ENCODE data around the gene KCTD2.
"Not testable (repeated sequence)": the region's sequence is repeated elsewhere in the genome, so short reads cannot be mapped to it uniquely, and the experiment has no call there.

Gene KCTD2

DNA sequence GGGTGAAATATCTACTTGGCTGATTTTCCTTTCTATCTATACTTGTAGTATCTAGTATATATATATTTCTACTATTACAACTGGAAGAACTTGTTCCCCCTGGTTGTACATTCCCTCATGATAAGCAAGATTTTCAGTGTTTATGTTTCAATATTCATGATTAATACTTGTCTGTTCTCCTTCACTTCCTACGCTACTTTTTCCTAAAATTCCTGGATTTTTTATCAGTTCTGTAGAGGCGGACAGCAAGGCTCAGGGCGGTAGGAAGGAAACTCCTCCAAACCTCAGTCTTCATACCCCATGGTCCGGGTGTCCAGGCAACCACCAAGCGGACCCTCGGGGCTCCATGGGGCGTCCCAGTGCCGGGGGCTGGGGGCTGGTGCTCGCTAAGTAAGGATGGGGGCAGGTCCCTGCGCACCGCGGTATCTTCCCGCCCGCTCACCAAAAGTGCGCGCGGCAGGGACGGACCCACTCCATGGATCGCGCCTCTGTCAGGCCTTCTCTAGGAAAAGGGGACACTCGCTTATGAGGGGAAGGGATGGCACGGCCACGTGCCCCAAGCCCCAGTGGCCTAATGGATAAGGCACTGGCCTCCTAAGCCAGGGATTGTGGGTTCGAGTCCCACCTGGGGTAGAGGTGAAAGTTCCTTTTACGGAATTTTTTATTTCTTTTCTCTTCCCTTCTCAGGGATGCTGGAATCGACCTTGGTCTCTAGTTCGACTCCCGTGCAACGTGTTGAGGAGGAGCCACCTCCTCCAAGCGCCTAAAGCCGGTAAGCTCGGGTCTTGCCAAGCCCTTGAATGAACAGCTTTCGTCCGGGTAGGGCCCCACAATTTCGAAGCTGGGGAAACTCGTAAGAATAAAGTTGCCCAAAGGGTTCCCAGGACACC is 13.4 kb upstream of the KCTD2 start:
- H3K4me3 ChIP-seq (ENCODE audit: low read length): peak overlapping the region; percentile 83
- peak; percentile 51 for DNase-seq (ENCODE audit: low read depth)

GRCh38 chr17:75034236-75034908 is 12.7 kb upstream of the KCTD2 start:
- TF ChIP-seq, protein P1, sequence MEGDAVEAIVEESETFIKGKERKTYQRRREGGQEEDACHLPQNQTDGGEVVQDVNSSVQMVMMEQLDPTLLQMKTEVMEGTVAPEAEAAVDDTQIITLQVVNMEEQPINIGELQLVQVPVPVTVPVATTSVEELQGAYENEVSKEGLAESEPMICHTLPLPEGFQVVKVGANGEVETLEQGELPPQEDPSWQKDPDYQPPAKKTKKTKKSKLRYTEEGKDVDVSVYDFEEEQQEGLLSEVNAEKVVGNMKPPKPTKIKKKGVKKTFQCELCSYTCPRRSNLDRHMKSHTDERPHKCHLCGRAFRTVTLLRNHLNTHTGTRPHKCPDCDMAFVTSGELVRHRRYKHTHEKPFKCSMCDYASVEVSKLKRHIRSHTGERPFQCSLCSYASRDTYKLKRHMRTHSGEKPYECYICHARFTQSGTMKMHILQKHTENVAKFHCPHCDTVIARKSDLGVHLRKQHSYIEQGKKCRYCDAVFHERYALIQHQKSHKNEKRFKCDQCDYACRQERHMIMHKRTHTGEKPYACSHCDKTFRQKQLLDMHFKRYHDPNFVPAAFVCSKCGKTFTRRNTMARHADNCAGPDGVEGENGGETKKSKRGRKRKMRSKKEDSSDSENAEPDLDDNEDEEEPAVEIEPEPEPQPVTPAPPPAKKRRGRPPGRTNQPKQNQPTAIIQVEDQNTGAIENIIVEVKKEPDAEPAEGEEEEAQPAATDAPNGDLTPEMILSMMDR (conservative IDR thresholded peaks at IDR 0.05; ENCODE audit: low read depth, low read length): peak; percentile 36
- H3K4me3 ChIP-seq (ENCODE audit: low read length): peak overlapping the region; percentile 83
- peak; percentile 60 for DNase-seq (ENCODE audit: low read depth)

More for the DNA sequence above, 13.4 kb upstream of the KCTD2 start:
- TF ChIP-seq, protein P1 (conservative IDR thresholded peaks at IDR 0.05; ENCODE audit: low read depth, low read length): no peak

GRCh38 chr17:75036643-75037268 is 10.3 kb upstream of the KCTD2 start:
- TF ChIP-seq, protein P1 (conservative IDR thresholded peaks at IDR 0.05; ENCODE audit: low read depth, low read length): no peak
- no peak overlapping the region for H3K4me3 ChIP-seq (ENCODE audit: low read length)
- no peak for DNase-seq (ENCODE audit: low read depth)

DNA sequence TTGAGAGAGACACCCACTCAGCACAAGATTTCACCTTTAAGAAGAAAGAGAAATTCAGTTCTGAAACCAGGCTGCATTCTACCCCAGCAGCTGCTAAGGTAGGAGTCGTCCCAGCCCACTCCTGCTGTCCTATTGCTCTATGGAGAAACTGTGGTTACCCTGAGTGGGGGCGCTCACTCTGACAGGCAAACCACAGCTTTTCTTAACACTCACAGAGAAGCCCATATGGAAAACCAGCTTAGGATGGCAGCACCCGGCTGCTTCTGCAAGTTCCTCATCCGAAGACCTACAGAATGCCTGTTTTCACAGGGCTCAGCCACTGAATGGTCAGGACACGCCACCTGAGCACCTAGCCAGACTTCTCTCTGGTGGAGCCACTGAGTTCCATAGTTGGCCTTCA is 7.8 kb upstream of the KCTD2 start:
- TF ChIP-seq, protein P1 (conservative IDR thresholded peaks at IDR 0.05; ENCODE audit: low read depth, low read length): no peak
- DNase-seq (ENCODE audit: low read depth): no peak
- no peak overlapping the region for H3K4me3 ChIP-seq (ENCODE audit: low read length)

DNA sequence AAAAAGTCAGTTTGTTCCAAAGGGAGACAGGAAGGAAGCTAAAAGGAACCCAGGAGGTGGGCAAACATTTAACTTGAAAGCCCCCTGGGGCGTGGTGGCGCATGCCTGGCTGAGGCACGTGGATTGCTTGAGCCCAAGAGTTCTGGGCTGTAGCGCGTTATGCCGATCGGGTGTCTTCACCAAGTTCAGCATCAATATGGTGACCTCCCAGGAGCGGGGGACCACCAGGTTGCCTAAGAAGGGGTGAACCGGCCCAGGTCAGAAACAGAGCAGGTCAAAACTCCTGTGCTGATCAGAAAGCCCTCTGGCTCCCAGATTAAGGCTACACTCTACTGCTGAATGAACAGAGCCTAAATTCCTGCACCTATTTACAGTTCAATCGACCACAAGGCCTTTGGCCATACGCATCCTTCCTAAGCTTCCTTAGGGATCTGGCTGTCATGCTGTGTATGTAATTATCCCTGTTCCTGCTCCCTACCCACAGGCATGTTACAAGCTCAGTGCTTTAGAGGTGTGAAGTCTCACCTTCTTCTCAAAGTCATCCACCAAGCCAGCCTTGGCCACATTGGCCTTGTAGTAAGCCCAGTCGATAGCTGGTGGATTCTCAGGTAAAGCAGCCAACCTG is 5.3 kb upstream of the KCTD2 start:
- TF ChIP-seq, protein P1 (conservative IDR thresholded peaks at IDR 0.05; ENCODE audit: low read depth, low read length): no peak
- DNase-seq (ENCODE audit: low read depth): no peak
- H3K4me3 ChIP-seq (ENCODE audit: low read length): no peak overlapping the region

- DNase-seq (ENCODE audit: low read depth): not testable (repeated sequence)
Measured at GRCh38 chr17:75043789-75044188, 3.2 kb upstream of the KCTD2 start.

GRCh38 chr17:75044716-75045115 is 2.3 kb upstream of the KCTD2 start:
- DNase-seq (ENCODE audit: low read depth): no peak
- no peak overlapping the region for H3K4me3 ChIP-seq (ENCODE audit: low read length)
- TF ChIP-seq, protein P1 (conservative IDR thresholded peaks at IDR 0.05; ENCODE audit: low read depth, low read length): no peak

More at GRCh38 chr17:75043789-75044188, 3.2 kb upstream of the KCTD2 start:
- H3K4me3 ChIP-seq (ENCODE audit: low read length): not testable (repeated sequence)

DNA sequence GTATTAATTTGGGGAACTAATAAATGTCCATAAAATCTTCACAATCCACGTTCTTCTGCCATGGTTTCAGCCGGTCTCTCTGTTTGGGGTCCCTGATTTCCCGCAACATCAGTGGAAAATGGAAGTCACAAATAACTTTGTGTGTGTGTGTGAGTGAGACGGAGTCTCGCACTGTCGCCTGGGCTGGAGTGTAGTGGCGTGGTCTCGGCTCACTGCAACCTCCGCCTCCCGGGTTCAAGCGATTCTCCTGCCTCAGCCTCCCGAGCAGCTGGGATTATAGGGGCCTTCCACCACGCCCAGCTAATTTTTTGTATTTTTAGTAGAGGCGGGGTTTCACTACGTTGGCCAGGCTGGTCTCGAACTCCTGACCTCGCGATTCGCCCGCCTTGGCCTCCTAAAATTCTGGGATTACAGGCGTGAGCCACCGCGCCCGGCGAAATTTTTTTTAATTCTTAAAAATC is 1.0 kb upstream of the KCTD2 start:
- not testable (repeated sequence) for DNase-seq (ENCODE audit: low read depth)

More for the DNA sequence above, 1.0 kb upstream of the KCTD2 start:
- peak overlapping the region; percentile 92 for H3K4me3 ChIP-seq (ENCODE audit: low read length)

All from retinal pigment epithelial cell (primary cell).